ENCODE measurements around the gene EMID1. TPM values are rescaled to one million over a fixed set of nuclear protein-coding genes. Genes with fewer than 3 reads are reported as not detected.

EMID1 gene
- total RNA-seq, 1 experiment from 2014 or later: 5.4 TPM

DNA sequence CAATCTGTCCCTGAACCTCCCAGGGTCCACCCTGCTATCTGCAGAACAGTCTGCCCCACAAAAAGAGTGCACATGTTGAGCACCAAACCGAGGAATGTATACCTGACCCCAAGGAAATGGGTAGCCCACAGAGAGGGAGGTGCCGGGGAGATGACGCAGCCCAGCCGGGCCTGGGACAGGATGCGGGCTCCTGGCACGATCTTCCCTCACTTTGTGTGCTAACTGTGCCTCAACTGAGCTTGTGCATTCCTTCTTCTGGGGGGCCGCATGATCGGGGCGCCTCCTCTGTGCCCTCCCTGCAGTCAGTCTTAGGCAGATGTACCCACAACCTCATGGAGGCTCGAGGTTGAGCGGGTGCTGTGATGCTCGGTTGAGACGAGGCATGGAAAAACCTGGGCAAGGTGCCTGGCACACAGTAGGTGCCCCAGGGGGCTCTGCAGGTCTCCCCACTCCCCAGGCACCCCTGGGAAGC lies 103.1 kb downstream of the EMID1 start:
- H3K27me3 Mint-ChIP-seq (ENCODE audit: low read depth): peaks cover 26% of the 10 kb centered on the region
- no peak overlapping the region for H2BK15ac ChIP-seq (ENCODE audit: low read depth, low read length)
- H3K56ac ChIP-seq (ENCODE audit: insufficient read length, low read depth, low read length): no peak overlapping the region
- peaks cover 2 to 8% of the 10 kb centered on the region in 2 experiments; a peak in 4 of 5 replicates for H3K9me3 Mint-ChIP-seq
- H3K27ac Mint-ChIP-seq: no peak overlapping the region
- H4K5ac ChIP-seq (ENCODE audit: insufficient read length, low read depth, low read length): no peak overlapping the region
- no peaks in the 10 kb centered on the region for H3K79me1 ChIP-seq (ENCODE audit: insufficient read depth, low read depth, low read length, poor library complexity, severe bottlenecking)
- no peak overlapping the region for H2AFZ ChIP-seq (ENCODE audit: low read length)
- no peak overlapping the region for H2BK120ac ChIP-seq (ENCODE audit: low read depth, low read length, poor library complexity, severe bottlenecking)
- H2BK5ac ChIP-seq (ENCODE audit: insufficient read length, low read length): no peak overlapping the region
- no CpG with 5 or more reads among the region's 13 CpGs for WGBS (ENCODE audit: extremely low coverage, insufficient read length, low lambda C conversion rate)
- H4K91ac ChIP-seq (ENCODE audit: insufficient read length, low read depth, low read length): no peak overlapping the region
- H3K79me2 ChIP-seq (ENCODE audit: insufficient read depth, low read length): no peaks in the 10 kb centered on the region
- peaks cover 18 to 38% of the 10 kb centered on the region in 2 experiments for H3K4me1 Mint-ChIP-seq
- no peak overlapping the region for H3K4ac ChIP-seq (ENCODE audit: low read depth, low read length)
- no peak overlapping the region for H4K8ac ChIP-seq (replicated peaks; ENCODE audit: insufficient read length, low read depth, low read length)
- H3K27ac ChIP-seq (ENCODE audit: insufficient read length, low read depth, low read length): no peak overlapping the region
- H3K4me2 ChIP-seq (ENCODE audit: insufficient read depth, insufficient read length, low read length): no peak overlapping the region
- H3K36me3 Mint-ChIP-seq (ENCODE audit: insufficient read depth in 1 of 3, low read depth in 3 of 3): peaks cover 0 to 5% (median 0%) of the 10 kb centered on the region in 3 experiments; a peak in 3 of 7 replicates
- H3K4me3 Mint-ChIP-seq: no peak overlapping the region
- no peak overlapping the region for H3K9ac ChIP-seq (ENCODE audit: extremely low read depth, insufficient read length, low read length)
- H3K9me3 ChIP-seq (ENCODE audit: control insufficient read depth, low read depth, low read length): no peaks in the 10 kb centered on the region
- H2AK5ac ChIP-seq (ENCODE audit: insufficient read length, low read length): no peak overlapping the region
- no peak overlapping the region for H3K23ac ChIP-seq (ENCODE audit: insufficient read length, low read depth, low read length)
- peaks cover 4% of the 10 kb centered on the region for H3K27me3 ChIP-seq (ENCODE audit: insufficient read depth, low read length)
- no peak overlapping the region for H2BK12ac ChIP-seq (ENCODE audit: insufficient read length, low read depth, low read length)
- H4K20me1 ChIP-seq (ENCODE audit: control insufficient read depth, insufficient read depth, insufficient read length): no peaks in the 10 kb centered on the region
- no peak overlapping the region for H3K14ac ChIP-seq (ENCODE audit: insufficient read depth, low read length)
- H3T11ph ChIP-seq (ENCODE audit: low read length): no peak overlapping the region
- no peak overlapping the region for H2BK20ac ChIP-seq (ENCODE audit: low read depth, low read length, poor library complexity, severe bottlenecking)
- no peaks in the 10 kb centered on the region for H3K4me1 ChIP-seq (ENCODE audit: insufficient read depth, low read length)
- H3K23me2 ChIP-seq (ENCODE audit: insufficient read length, low read depth, low read length, poor library complexity, severe bottlenecking): peaks cover 8% of the 10 kb centered on the region
- DNase-seq: no peak
- TF ChIP-seq, protein P1, sequence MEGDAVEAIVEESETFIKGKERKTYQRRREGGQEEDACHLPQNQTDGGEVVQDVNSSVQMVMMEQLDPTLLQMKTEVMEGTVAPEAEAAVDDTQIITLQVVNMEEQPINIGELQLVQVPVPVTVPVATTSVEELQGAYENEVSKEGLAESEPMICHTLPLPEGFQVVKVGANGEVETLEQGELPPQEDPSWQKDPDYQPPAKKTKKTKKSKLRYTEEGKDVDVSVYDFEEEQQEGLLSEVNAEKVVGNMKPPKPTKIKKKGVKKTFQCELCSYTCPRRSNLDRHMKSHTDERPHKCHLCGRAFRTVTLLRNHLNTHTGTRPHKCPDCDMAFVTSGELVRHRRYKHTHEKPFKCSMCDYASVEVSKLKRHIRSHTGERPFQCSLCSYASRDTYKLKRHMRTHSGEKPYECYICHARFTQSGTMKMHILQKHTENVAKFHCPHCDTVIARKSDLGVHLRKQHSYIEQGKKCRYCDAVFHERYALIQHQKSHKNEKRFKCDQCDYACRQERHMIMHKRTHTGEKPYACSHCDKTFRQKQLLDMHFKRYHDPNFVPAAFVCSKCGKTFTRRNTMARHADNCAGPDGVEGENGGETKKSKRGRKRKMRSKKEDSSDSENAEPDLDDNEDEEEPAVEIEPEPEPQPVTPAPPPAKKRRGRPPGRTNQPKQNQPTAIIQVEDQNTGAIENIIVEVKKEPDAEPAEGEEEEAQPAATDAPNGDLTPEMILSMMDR (conservative IDR thresholded peaks at IDR 0.05): no peak
- no peak overlapping the region for H3K18ac ChIP-seq (ENCODE audit: insufficient read length, low read depth, low read length)

Other genes with a start within 250 kb of the EMID1 start
- gene C22orf31, start 144.1 kb upstream of the EMID1 start, total RNA-seq (2021): not detected in 2 replicates
- 2.4 and 2.6 TPM in 2 replicates for gene KREMEN1, start 132.9 kb upstream of the EMID1 start, total RNA-seq (2021)
- 92.9 and 99.7 TPM in 2 replicates for gene RHBDD3, start 62.1 kb downstream of the EMID1 start, total RNA-seq (2021)
- gene EWSR1, start 62.4 kb downstream of the EMID1 start, total RNA-seq (2021): 456 and 462 TPM in 2 replicates
- 8.0 and 8.1 TPM in 2 replicates for gene GAS2L1, start 100.8 kb downstream of the EMID1 start, total RNA-seq (2021)
- 0.90 and 0.92 TPM in 2 replicates for gene RASL10A, start 109.8 kb downstream of the EMID1 start, total RNA-seq (2021)
- gene AP1B1, start 182.7 kb downstream of the EMID1 start, total RNA-seq (2021): 64.0 and 67.4 TPM in 2 replicates
- gene RFPL1, start 232.7 kb downstream of the EMID1 start, total RNA-seq (2021): not detected in 2 replicates

Measured in H9 (cell line).